GM23338 (cell line): ENCODE measurements around the gene PDIA5. TPM values are rescaled to one million over a fixed set of nuclear protein-coding genes. Genes with fewer than 3 reads are reported as not detected.
A peak's percentile ranks its signal among the peaks of the same experiment; 100 is the strongest.

ENCODE experiments used
- ATAC-seq: fragments of 200-7000 bp; cut with Tn5 transposase; 3 replicates; pipeline ENCODE4 v1.9.1; 2020
- DNase-seq: peaks from one replicate; pipeline ENCODE4 v3.0.0-alpha.2; 2015; ENCODE audit warnings: low spot score
- H2AFZ ChIP-seq: fragments of 200-600 bp; sonication (generic); 2 replicates; pipeline ENCODE4 v1.8.0; 2016; ENCODE audit warnings: antibody characterized with exemption, mild to moderate bottlenecking, moderate library complexity
- H3F3A ChIP-seq: fragments of 200-600 bp; sonication (generic); replicated peaks from 2 replicates; pipeline ENCODE4 v1.8.0; 2017; ENCODE audit warnings: antibody characterized with exemption, mixed run types, low read depth
- H3K27ac ChIP-seq: fragments of 200-600 bp; sonication (generic); 2 replicates; pipeline ENCODE4 v1.6.1; 2016; ENCODE audit warnings: low read depth
- H3K27me3 ChIP-seq: fragments of 200-600 bp; sonication (generic); 2 replicates; pipeline ENCODE4 v1.8.0; 2016; ENCODE audit warnings: mild to moderate bottlenecking, mixed run types, moderate library complexity; ENCODE audit not compliant: insufficient read depth
- H3K36me3 ChIP-seq: fragments of 200-600 bp; sonication (generic); 2 replicates; pipeline ENCODE4 v1.8.0; 2016; ENCODE audit warnings: mild to moderate bottlenecking; ENCODE audit not compliant: insufficient read depth
- H3K4me1 ChIP-seq: fragments of 200-600 bp; sonication (generic); 2 replicates; pipeline ENCODE4 v1.8.0; 2016; ENCODE audit warnings: mild to moderate bottlenecking, moderate library complexity; ENCODE audit not compliant: insufficient read depth
- H3K4me2 ChIP-seq: fragments of 200-600 bp; sonication (generic); 2 replicates; pipeline ENCODE4 v1.7.1; 2017; ENCODE audit warnings: mixed run types
- H3K4me3 ChIP-seq: fragments of 200-600 bp; sonication (generic); 2 replicates; pipeline ENCODE4 v1.6.1; 2016; ENCODE audit warnings: mixed run types
- H3K79me2 ChIP-seq: fragments of 200-600 bp; sonication (generic); replicated peaks from 2 replicates; pipeline ENCODE4 v1.8.0; 2017; ENCODE audit warnings: mild to moderate bottlenecking; ENCODE audit not compliant: insufficient read depth
- H3K9me2 ChIP-seq: fragments of 200-600 bp; sonication (generic); 2 replicates; pipeline ENCODE4 v1.8.0; 2017; ENCODE audit not compliant: insufficient read depth
- H4K20me1 ChIP-seq: fragments of 200-600 bp; sonication (generic); replicated peaks from 2 replicates; pipeline ENCODE4 v1.8.0; 2017; ENCODE audit warnings: mild to moderate bottlenecking; ENCODE audit not compliant: insufficient read depth
- H3K27ac Mint-ChIP-seq: 2 replicates; pipeline ENCODE4 v1.8.0; 2020; ENCODE audit warnings: inconsistent platforms, mild to moderate bottlenecking, moderate library complexity, mixed read lengths
- H3K27me3 Mint-ChIP-seq: 3 replicates; pipeline ENCODE4 v1.8.0; 2022; ENCODE audit warnings: low read depth, mild to moderate bottlenecking, moderate library complexity, mixed read lengths, inconsistent platforms; ENCODE audit not compliant: insufficient read depth, poor library complexity
- H3K36me3 Mint-ChIP-seq: 3 replicates; pipeline ENCODE4 v1.8.0; 2021; ENCODE audit warnings: low read depth, mild to moderate bottlenecking, inconsistent platforms, moderate library complexity, mixed read lengths
- H3K4me1 Mint-ChIP-seq: 3 replicates; pipeline ENCODE4 v1.8.0; 2020; ENCODE audit warnings: mild to moderate bottlenecking, inconsistent platforms, mixed read lengths
- H3K4me3 Mint-ChIP-seq: 3 replicates; pipeline ENCODE4 v1.8.0; 2021; ENCODE audit warnings: moderate library complexity, mild to moderate bottlenecking, inconsistent platforms, mixed read lengths
- H3K9me3 Mint-ChIP-seq: 3 replicates; pipeline ENCODE4 v1.8.0; 2020; ENCODE audit warnings: moderate library complexity, mild to moderate bottlenecking, inconsistent platforms, mixed read lengths
- CREB1 ChIP-seq: fragments of 250-450 bp; sonication (Bioruptor Pico); IDR thresholded peaks from 2 replicates; pipeline ENCODE4 v1.5.0; 2020; ENCODE audit warnings: low read depth, mild to moderate bottlenecking, moderate library complexity
- EZH2phosphoT487 ChIP-seq: fragments of 200-600 bp; sonication (generic); IDR thresholded peaks from one replicate; pipeline ENCODE4 v1.8.1; 2018; ENCODE audit warnings: antibody characterized with exemption; ENCODE audit not compliant: unreplicated experiment
- STAT1 ChIP-seq: IDR thresholded peaks from one replicate; pipeline ENCODE4 v1.6.1; 2016; ENCODE audit warnings: antibody characterized with exemption; ENCODE audit not compliant: unreplicated experiment
- ZNF331 ChIP-seq: fragments of 250-450 bp; sonication (Bioruptor Pico); IDR thresholded peaks from 2 replicates; pipeline ENCODE4 v1.5.0; 2020; ENCODE audit warnings: low read depth, mild to moderate bottlenecking, moderate library complexity
- polyA plus RNA-seq: library from polyadenylated mRNA; unstranded; fragments of >200 nt; fragmentation: Nextera tagmentation; extraction: Ambion mirVana; gene quantifications from 2 replicates; pipeline ENCODE4 v1.2.1, GENCODE V29; 2016
- total RNA-seq: library from RNA; depleted of rRNA; stranded (reverse); fragments of >200 nt; shearing (Covaris generic); gene quantifications from 2 replicates; pipeline ENCODE4 v1.2.3, GENCODE V29; 2014
- TF ChIP-seq, protein P1 (sequence below): IDR thresholded peaks from one replicate; pipeline ENCODE4 v1.6.1; 2018; ENCODE audit warnings: antibody characterized with exemption; ENCODE audit not compliant: unreplicated experiment
- TF ChIP-seq, protein P2 (sequence below), 2 experiments: fragments of 200-600 bp in 1 of 2; sonication (generic) in 1 of 2; conservative IDR thresholded peaks; 2 replicates each; pipeline versions ENCODE4 v1.5.1 to v1.6.1; 2016 to 2017; ENCODE audit warnings: antibody characterized with exemption in 2 of 2, low read depth in 2 of 2, mild to moderate bottlenecking in 2 of 2, moderate library complexity in 1 of 2
- TF ChIP-seq, protein P3 (sequence below): fragments of 250-450 bp; sonication (Bioruptor Pico); IDR thresholded peaks from 2 replicates; pipeline ENCODE4 v1.5.0; 2020; ENCODE audit warnings: mild to moderate bottlenecking, moderate library complexity

The PDIA5 gene
- total and polyA plus RNA-seq, 2 experiments from 2014 or later, result 22.9 to 28.1 TPM

DNA sequence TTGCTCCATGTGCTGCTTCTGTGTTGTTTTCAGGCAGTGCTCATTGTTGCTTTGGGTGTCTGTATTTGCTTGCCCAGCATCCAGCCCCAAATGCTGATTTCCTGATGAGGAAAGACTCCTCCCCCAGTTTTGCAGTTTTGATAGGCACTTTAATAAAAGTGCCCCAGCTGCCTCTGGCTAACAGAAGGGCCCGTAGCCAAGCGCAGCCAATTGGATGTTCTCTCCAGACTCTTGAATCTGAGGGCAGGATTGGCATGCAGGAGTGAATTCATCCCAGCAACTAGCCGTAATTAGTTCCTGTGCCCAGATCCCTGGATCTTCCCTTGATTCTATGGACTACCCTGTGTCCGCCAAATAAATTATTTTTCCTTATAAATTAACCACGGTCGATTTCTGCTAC, 24.4 kb upstream of the PDIA5 start (continued):
- TF ChIP-seq CREB1 (CRISPR knock-in tag) (no peak), STAT1 (no peak)
- TF ChIP-seq, protein P1, sequence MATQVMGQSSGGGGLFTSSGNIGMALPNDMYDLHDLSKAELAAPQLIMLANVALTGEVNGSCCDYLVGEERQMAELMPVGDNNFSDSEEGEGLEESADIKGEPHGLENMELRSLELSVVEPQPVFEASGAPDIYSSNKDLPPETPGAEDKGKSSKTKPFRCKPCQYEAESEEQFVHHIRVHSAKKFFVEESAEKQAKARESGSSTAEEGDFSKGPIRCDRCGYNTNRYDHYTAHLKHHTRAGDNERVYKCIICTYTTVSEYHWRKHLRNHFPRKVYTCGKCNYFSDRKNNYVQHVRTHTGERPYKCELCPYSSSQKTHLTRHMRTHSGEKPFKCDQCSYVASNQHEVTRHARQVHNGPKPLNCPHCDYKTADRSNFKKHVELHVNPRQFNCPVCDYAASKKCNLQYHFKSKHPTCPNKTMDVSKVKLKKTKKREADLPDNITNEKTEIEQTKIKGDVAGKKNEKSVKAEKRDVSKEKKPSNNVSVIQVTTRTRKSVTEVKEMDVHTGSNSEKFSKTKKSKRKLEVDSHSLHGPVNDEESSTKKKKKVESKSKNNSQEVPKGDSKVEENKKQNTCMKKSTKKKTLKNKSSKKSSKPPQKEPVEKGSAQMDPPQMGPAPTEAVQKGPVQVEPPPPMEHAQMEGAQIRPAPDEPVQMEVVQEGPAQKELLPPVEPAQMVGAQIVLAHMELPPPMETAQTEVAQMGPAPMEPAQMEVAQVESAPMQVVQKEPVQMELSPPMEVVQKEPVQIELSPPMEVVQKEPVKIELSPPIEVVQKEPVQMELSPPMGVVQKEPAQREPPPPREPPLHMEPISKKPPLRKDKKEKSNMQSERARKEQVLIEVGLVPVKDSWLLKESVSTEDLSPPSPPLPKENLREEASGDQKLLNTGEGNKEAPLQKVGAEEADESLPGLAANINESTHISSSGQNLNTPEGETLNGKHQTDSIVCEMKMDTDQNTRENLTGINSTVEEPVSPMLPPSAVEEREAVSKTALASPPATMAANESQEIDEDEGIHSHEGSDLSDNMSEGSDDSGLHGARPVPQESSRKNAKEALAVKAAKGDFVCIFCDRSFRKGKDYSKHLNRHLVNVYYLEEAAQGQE, result no peak
- TF ChIP-seq, protein P2, sequence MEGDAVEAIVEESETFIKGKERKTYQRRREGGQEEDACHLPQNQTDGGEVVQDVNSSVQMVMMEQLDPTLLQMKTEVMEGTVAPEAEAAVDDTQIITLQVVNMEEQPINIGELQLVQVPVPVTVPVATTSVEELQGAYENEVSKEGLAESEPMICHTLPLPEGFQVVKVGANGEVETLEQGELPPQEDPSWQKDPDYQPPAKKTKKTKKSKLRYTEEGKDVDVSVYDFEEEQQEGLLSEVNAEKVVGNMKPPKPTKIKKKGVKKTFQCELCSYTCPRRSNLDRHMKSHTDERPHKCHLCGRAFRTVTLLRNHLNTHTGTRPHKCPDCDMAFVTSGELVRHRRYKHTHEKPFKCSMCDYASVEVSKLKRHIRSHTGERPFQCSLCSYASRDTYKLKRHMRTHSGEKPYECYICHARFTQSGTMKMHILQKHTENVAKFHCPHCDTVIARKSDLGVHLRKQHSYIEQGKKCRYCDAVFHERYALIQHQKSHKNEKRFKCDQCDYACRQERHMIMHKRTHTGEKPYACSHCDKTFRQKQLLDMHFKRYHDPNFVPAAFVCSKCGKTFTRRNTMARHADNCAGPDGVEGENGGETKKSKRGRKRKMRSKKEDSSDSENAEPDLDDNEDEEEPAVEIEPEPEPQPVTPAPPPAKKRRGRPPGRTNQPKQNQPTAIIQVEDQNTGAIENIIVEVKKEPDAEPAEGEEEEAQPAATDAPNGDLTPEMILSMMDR (conservative IDR thresholded peaks at IDR 0.05; ENCODE audit: low read depth in 2 of 2), result no peak

DNA sequence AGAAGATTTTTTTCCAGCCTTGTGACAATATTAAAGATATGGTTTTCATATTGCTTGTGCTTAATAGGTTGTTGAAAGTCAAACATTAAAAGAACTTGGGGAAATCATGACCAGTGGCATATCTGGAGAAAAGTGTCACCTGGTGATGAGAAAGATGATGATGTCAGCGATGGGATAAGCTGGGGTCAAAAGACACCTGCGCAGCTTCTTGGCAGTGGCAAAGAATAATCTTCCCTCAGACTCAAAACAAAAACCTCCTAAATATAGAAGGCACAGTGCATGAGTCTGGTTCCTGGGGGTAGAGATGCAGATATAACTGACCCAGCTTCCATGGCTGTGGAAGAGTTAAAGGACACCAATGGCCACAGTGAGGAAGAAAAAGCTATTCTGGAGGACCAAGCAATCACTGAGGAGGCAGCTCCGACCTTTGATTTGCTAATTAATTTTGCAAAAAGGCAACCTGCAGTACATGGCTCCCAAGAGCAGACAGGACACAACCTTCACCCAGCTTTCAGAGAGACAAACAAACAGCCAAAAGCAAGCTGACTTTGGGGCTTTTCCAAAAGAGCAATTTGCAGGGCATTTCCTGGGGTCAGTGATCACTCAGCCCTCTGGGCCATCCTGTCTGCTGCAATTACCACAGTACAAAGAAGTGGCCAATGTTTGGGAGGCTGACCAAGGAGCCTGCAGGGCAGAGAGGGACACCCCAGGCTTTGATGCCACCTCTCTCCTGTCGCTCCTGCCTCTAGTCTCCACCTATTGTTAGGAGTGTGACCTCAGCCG, 21.7 kb upstream of the PDIA5 start:
- Histone ChIP-seq H3K9me2 (0 out of 2 replicates have a peak, but pooled peaks cover 5% of the 10 kb centered on the region), H3K27ac (no peak overlapping the region), H3K4me2 (no peak overlapping the region), H3F3A (no peaks in the 10 kb centered on the region; the same call in 1 of the 2 replicates), H3K4me1 (peaks cover 6% of the 10 kb centered on the region), H4K20me1 (no peaks in the 10 kb centered on the region; the same call in 1 of the 2 replicates), H3K4me3 (no peak overlapping the region), H3K27me3 (no peaks in the 10 kb centered on the region), H3K36me3 (no peaks in the 10 kb centered on the region), H3K79me2 (no peaks in the 10 kb centered on the region), H2AFZ (peak overlapping the region; percentile 94)
- no peaks in the 10 kb centered on the region for H3K36me3 Mint-ChIP-seq
- peaks cover 16% of the 10 kb centered on the region for H3K4me1 Mint-ChIP-seq
- H3K9me3 Mint-ChIP-seq, result no peaks in the 10 kb centered on the region
- TF ChIP-seq CREB1 (CRISPR knock-in tag), result no peak
- no peak for TF ChIP-seq ZNF331 (CRISPR knock-in tag)
- no peak for TF ChIP-seq EZH2phosphoT487
- TF ChIP-seq, protein P3, sequence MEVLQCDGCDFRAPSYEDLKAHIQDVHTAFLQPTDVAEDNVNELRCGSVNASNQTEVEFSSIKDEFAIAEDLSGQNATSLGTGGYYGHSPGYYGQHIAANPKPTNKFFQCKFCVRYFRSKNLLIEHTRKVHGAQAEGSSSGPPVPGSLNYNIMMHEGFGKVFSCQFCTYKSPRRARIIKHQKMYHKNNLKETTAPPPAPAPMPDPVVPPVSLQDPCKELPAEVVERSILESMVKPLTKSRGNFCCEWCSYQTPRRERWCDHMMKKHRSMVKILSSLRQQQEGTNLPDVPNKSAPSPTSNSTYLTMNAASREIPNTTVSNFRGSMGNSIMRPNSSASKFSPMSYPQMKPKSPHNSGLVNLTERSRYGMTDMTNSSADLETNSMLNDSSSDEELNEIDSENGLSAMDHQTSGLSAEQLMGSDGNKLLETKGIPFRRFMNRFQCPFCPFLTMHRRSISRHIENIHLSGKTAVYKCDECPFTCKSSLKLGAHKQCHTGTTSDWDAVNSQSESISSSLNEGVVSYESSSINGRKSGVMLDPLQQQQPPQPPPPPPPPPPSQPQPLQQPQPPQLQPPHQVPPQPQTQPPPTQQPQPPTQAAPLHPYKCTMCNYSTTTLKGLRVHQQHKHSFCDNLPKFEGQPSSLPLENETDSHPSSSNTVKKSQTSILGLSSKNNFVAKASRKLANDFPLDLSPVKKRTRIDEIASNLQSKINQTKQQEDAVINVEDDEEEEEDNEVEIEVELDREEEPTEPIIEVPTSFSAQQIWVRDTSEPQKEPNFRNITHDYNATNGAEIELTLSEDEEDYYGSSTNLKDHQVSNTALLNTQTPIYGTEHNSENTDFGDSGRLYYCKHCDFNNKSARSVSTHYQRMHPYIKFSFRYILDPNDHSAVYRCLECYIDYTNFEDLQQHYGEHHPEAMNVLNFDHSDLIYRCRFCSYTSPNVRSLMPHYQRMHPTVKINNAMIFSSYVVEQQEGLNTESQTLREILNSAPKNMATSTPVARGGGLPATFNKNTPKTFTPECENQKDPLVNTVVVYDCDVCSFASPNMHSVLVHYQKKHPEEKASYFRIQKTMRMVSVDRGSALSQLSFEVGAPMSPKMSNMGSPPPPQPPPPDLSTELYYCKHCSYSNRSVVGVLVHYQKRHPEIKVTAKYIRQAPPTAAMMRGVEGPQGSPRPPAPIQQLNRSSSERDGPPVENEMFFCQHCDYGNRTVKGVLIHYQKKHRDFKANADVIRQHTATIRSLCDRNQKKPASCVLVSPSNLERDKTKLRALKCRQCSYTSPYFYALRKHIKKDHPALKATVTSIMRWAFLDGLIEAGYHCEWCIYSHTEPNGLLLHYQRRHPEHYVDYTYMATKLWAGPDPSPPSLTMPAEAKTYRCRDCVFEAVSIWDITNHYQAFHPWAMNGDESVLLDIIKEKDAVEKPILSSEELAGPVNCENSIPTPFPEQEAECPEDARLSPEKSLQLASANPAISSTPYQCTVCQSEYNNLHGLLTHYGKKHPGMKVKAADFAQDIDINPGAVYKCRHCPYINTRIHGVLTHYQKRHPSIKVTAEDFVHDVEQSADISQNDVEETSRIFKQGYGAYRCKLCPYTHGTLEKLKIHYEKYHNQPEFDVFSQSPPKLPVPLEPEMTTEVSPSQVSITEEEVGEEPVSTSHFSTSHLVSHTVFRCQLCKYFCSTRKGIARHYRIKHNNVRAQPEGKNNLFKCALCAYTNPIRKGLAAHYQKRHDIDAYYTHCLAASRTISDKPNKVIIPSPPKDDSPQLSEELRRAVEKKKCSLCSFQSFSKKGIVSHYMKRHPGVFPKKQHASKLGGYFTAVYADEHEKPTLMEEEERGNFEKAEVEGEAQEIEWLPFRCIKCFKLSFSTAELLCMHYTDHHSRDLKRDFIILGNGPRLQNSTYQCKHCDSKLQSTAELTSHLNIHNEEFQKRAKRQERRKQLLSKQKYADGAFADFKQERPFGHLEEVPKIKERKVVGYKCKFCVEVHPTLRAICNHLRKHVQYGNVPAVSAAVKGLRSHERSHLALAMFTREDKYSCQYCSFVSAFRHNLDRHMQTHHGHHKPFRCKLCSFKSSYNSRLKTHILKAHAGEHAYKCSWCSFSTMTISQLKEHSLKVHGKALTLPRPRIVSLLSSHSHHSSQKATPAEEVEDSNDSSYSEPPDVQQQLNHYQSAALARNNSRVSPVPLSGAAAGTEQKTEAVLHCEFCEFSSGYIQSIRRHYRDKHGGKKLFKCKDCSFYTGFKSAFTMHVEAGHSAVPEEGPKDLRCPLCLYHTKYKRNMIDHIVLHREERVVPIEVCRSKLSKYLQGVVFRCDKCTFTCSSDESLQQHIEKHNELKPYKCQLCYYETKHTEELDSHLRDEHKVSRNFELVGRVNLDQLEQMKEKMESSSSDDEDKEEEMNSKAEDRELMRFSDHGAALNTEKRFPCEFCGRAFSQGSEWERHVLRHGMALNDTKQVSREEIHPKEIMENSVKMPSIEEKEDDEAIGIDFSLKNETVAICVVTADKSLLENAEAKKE, result no peak
- no peak for ATAC-seq
- no peak overlapping the region for H3K4me3 Mint-ChIP-seq
- DNase-seq, result no peak
- no peak overlapping the region for H3K27ac Mint-ChIP-seq
- H3K27me3 Mint-ChIP-seq, result no peaks in the 10 kb centered on the region
